Thyroid gland (tissue), 4 donors: ENCODE results near the gene IFI27L1. TPM values are rescaled to one million over a fixed set of nuclear protein-coding genes. Genes with fewer than 3 reads are reported as not detected.

Experiments used
- DNase-seq, 2 donors: peaks; one replicate each; pipeline ENCODE4 v3.0.0-alpha.2; 2019
- H3K27ac ChIP-seq, 3 donors: fragments of 200-600 bp; sonication (generic); 1 replicate in 2 of 3; 2 replicates in 1 of 3; pipeline ENCODE4 v1.5.1; 2016 to 2019; ENCODE audit warnings: mild to moderate bottlenecking in 1 of 3, moderate library complexity in 1 of 3
- H3K27me3 ChIP-seq: fragments of 200-600 bp; sonication (generic); one replicate; pipeline ENCODE4 v1.5.1; 2019
- H3K36me3 ChIP-seq, 2 donors: fragments of 200-600 bp; sonication (generic); one replicate each; pipeline ENCODE4 v1.5.1; 2016 to 2019
- H3K4me1 ChIP-seq, 2 donors: fragments of 200-600 bp; sonication (generic); one replicate each; pipeline ENCODE4 v1.5.1; 2017 to 2019
- H3K4me3 ChIP-seq, 3 donors: fragments of 200-600 bp; sonication (generic); replicated peaks in 1 of 3; 1 replicate in 2 of 3; 2 replicates in 1 of 3; pipeline ENCODE4 v1.5.1; 2016; ENCODE audit warnings: mild to moderate bottlenecking in 1 of 3
- H3K9me3 ChIP-seq: fragments of 200-600 bp; sonication (generic); one replicate; pipeline ENCODE4 v1.5.1; 2017
- CTCF ChIP-seq, 6 experiments: fragments of 200-600 bp in 3 of 6; fragments of 450-650 bp in 3 of 6; sonication (generic) in 3 of 6; IDR thresholded peaks; one replicate each; pipeline ENCODE4 v1.5.1; 2016 to 2019; ENCODE audit warnings: antibody characterized with exemption in 6 of 6, mild to moderate bottlenecking in 2 of 6, inconsistent platforms in 1 of 6, moderate library complexity in 1 of 6
- POLR2A ChIP-seq, 2 donors: fragments of 450-650 bp; IDR thresholded peaks; one replicate each; pipeline ENCODE4 v1.6.1; 2017; ENCODE audit warnings: antibody characterized with exemption in 2 of 2, mild to moderate bottlenecking in 2 of 2, moderate library complexity in 1 of 2
- WGBS, 2 donors: methylation state at CpG; one replicate each; pipeline ENCODE4 v1.1.5; 2017; 5-methylcytosine and 5-hydroxymethylcytosine counted together
- intact Hi-C: fragments of 100-400 bp; cut with DNase I; formaldehyde crosslinking; loops from one replicate; pipeline ENCODE4 v1.15.1; 2023
- total RNA-seq, 4 donors: library from RNA; depleted of rRNA; stranded (reverse); fragments of >200 nt; gene quantifications; one replicate each; pipeline ENCODE4 v1.2.3, GENCODE V29; 2016

The IFI27L1 gene
- total RNA-seq, 4 donors from 2014 or later, result 3.4 to 21.3 (median 10.2) TPM

GRCh38 chr14:94138251-94138650 is 57.1 kb downstream of the IFI27L1 start:
- Histone ChIP-seq H3K9me3 (no peaks in the 10 kb centered on the region), H3K4me3 (no peak overlapping the region), H3K36me3 (no peaks in the 10 kb centered on the region), H3K27ac (no peak overlapping the region), H3K27me3 (no peaks in the 10 kb centered on the region), H3K4me1 (no peaks in the 10 kb centered on the region)
- intact Hi-C loops, result loop anchor here (5.0 to 10.0 kb wide), 2 partner anchors 101 to 203 kb away; no protein-coding TSS in a partner anchor
- TF ChIP-seq CTCF (IDR thresholded peaks at IDR 0.05), result no peak
- TF ChIP-seq POLR2A (IDR thresholded peaks at IDR 0.05), result no peak
- DNase-seq, result no peak
- WGBS, 2 donors, result 67 to 68% methylated on average over 9 of the region's 9 CpGs

- H3K4me3 ChIP-seq, result no peak overlapping the region
- H3K4me1 ChIP-seq, result no peaks in the 10 kb centered on the region
- no peaks in the 10 kb centered on the region for H3K36me3 ChIP-seq
- no peak for TF ChIP-seq CTCF (IDR thresholded peaks at IDR 0.05)
- no peak for TF ChIP-seq POLR2A (IDR thresholded peaks at IDR 0.05)
- no peak for DNase-seq
- no peak overlapping the region for H3K27ac ChIP-seq
- no peaks in the 10 kb centered on the region for H3K9me3 ChIP-seq
- 72 to 88% methylated on average over 5 of the region's 5 CpGs for WGBS, 2 donors
- no peaks in the 10 kb centered on the region for H3K27me3 ChIP-seq
- intact Hi-C loops, result loop anchor here (5.0 to 10.0 kb wide), 2 partner anchors 102 to 204 kb away; no protein-coding TSS in a partner anchor
Measured at GRCh38 chr14:94139006-94139405, 57.9 kb downstream of the IFI27L1 start.

GRCh38 chr14:94139421-94139820 is 58.3 kb downstream of the IFI27L1 start:
- 77 to 90% methylated on average over 3 to 5 of the region's 5 CpGs for WGBS, 2 donors
- Histone ChIP-seq H3K36me3 (no peaks in the 10 kb centered on the region), H3K27ac (no peak overlapping the region), H3K4me1 (no peaks in the 10 kb centered on the region), H3K27me3 (no peaks in the 10 kb centered on the region), H3K9me3 (no peaks in the 10 kb centered on the region), H3K4me3 (no peak overlapping the region)
- intact Hi-C loops, result loop anchor here (5.0 to 10.0 kb wide), 2 partner anchors 102 to 205 kb away; no protein-coding TSS in a partner anchor
- no peak for DNase-seq
- TF ChIP-seq CTCF (IDR thresholded peaks at IDR 0.05) (no peak), POLR2A (IDR thresholded peaks at IDR 0.05) (no peak)

- H3K36me3 ChIP-seq, result no peaks in the 10 kb centered on the region
- intact Hi-C loops, result no loop called here
- H3K27ac ChIP-seq, result no peak overlapping the region
- H3K4me1 ChIP-seq, result no peaks in the 10 kb centered on the region
- H3K27me3 ChIP-seq, result no peaks in the 10 kb centered on the region
- WGBS, 2 donors, result 78% methylated on average over 3 of the region's 3 CpGs
- no peaks in the 10 kb centered on the region for H3K9me3 ChIP-seq
- no peak for DNase-seq
- no peak for TF ChIP-seq POLR2A (IDR thresholded peaks at IDR 0.05)
- no peak for TF ChIP-seq CTCF (IDR thresholded peaks at IDR 0.05)
- H3K4me3 ChIP-seq, result no peak overlapping the region
Measured at GRCh38 chr14:94142247-94142646, 61.1 kb downstream of the IFI27L1 start.

- Histone ChIP-seq H3K27me3 (no peaks in the 10 kb centered on the region), H3K36me3 (no peaks in the 10 kb centered on the region), H3K9me3 (no peaks in the 10 kb centered on the region), H3K4me3 (no peak overlapping the region), H3K27ac (no peak overlapping the region), H3K4me1 (no peaks in the 10 kb centered on the region)
- intact Hi-C loops, result no loop called here
- DNase-seq, result no peak
- TF ChIP-seq CTCF (IDR thresholded peaks at IDR 0.05), result no peak
- TF ChIP-seq POLR2A (IDR thresholded peaks at IDR 0.05), result no peak
- 97 to 98% methylated on average over 1 of the region's 1 CpG for WGBS, 2 donors
Measured at GRCh38 chr14:94142836-94143235, 61.7 kb downstream of the IFI27L1 start.
